H1 (cell line): ENCODE results near the gene AP3M1. TPM values are rescaled to one million over a fixed set of nuclear protein-coding genes. Genes with fewer than 3 reads are reported as not detected.

ENCODE experiments used
- CTCF ChIA-PET: fragments of 300-600 bp; sonication (Branson Sonifier 250); formaldehyde crosslinking; loops from one replicate; lab custom pipeline; 2021; ENCODE audit not compliant: partially characterized antibody; lab: Charles Lee
- POLR2A ChIA-PET: fragments of 300-600 bp; sonication (Branson Sonifier 250); formaldehyde crosslinking; loops from one replicate; lab custom pipeline; 2021; ENCODE audit warnings: inconsistent platforms; ENCODE audit not compliant: partially characterized antibody; lab: Charles Lee
- DNase-seq, 2 experiments: peaks; one replicate each; pipeline versions ENCODE4 v3.0.0 to v3.0.0-alpha.2; 2010 to 2022; ENCODE audit warnings: low spot score in 2 of 2, low read depth in 1 of 2, mixed read lengths in 1 of 2
- FAIRE-seq: peaks from 2 replicates; lab custom pipeline; 2011; peaks lifted over from hg19 to GRCh38; lab: Jason Lieb, UNC
- H2AFZ ChIP-seq: 2 replicates; pipeline ENCODE4 v1.8.1; 2012; ENCODE audit warnings: low read length, inconsistent platforms
- H2AK5ac ChIP-seq: 2 replicates; pipeline ENCODE4 v1.6.1; 2013; ENCODE audit warnings: low read depth, low read length
- H2BK120ac ChIP-seq: replicated peaks from 2 replicates; pipeline ENCODE3; 2013; ENCODE audit warnings: low read depth, low read length, inconsistent platforms
- H2BK12ac ChIP-seq: 2 replicates; pipeline ENCODE4 v1.6.1; 2013; ENCODE audit warnings: low read depth, low read length
- H2BK15ac ChIP-seq: 2 replicates; pipeline ENCODE4 v1.6.1; 2013; ENCODE audit warnings: low read length
- H2BK20ac ChIP-seq: 2 replicates; pipeline ENCODE4 v1.6.1; 2013; ENCODE audit warnings: low read length
- H2BK5ac ChIP-seq: 2 replicates; pipeline ENCODE4 v1.6.1; 2013; ENCODE audit warnings: low read depth, low read length
- H3K14ac ChIP-seq: 2 replicates; pipeline ENCODE4 v1.6.1; 2013; ENCODE audit warnings: inconsistent platforms; ENCODE audit not compliant: insufficient read length
- H3K18ac ChIP-seq: 2 replicates; pipeline ENCODE4 v1.6.1; 2013; ENCODE audit warnings: low read length; ENCODE audit errors: extremely low read depth
- H3K23ac ChIP-seq: 2 replicates; pipeline ENCODE4 v1.6.1; 2013; ENCODE audit warnings: inconsistent platforms; ENCODE audit not compliant: insufficient read length
- H3K23me2 ChIP-seq: 2 replicates; pipeline ENCODE4 v1.6.1; 2013; ENCODE audit warnings: low read depth, low read length
- H3K27ac ChIP-seq: 2 replicates; pipeline ENCODE4 v1.6.1; 2011; ENCODE audit warnings: low read depth, low read length, inconsistent platforms
- H3K27me3 ChIP-seq, 4 experiments: replicated peaks in 1 of 4; 1 replicate in 1 of 4; 2 replicates in 3 of 4; pipeline versions ENCODE4 v1.6.1 to v1.8.1; 2011 to 2013; ENCODE audit warnings: low read length in 3 of 4, mild to moderate bottlenecking in 3 of 4, inconsistent platforms in 2 of 4, mixed read lengths in 2 of 4, moderate library complexity in 1 of 4; ENCODE audit not compliant: control insufficient read depth in 3 of 4, insufficient read depth in 3 of 4; ENCODE audit errors: extremely low read depth in 1 of 4
- H3K36me3 ChIP-seq, 4 experiments: 2 replicates each; pipeline versions ENCODE4 v1.6.1 to v1.8.1; 2011 to 2013; ENCODE audit warnings: mild to moderate bottlenecking in 4 of 4, low read length in 3 of 4, moderate library complexity in 2 of 4, control low read depth in 1 of 4, inconsistent platforms in 1 of 4; ENCODE audit not compliant: insufficient read depth in 4 of 4, control insufficient read depth in 2 of 4
- H3K4ac ChIP-seq: replicated peaks from 2 replicates; pipeline ENCODE3; 2013; ENCODE audit warnings: low read length, low read depth, mixed read lengths, inconsistent platforms; ENCODE audit not compliant: insufficient read length
- H3K4me1 ChIP-seq, 4 experiments: replicated peaks in 1 of 4; 1 replicate in 1 of 4; 2 replicates in 3 of 4; pipeline versions ENCODE4 v1.6.1 to v1.8.1; 2011 to 2013; ENCODE audit warnings: low read length in 3 of 4, inconsistent platforms in 2 of 4, mixed read lengths in 1 of 4; ENCODE audit not compliant: insufficient read depth in 4 of 4, control insufficient read depth in 3 of 4
- H3K4me2 ChIP-seq, 2 experiments: 2 replicates each; pipeline versions ENCODE4 v1.6.1 to v1.8.1; 2011 to 2013; ENCODE audit warnings: low read depth in 2 of 2, low read length in 2 of 2, control low read depth in 1 of 2, inconsistent platforms in 1 of 2, mild to moderate bottlenecking in 1 of 2; ENCODE audit not compliant: insufficient read depth in 1 of 2
- H3K4me3 ChIP-seq, 4 experiments: fragments of 200-600, 300-600 bp in 1 of 4; sonication (generic), shearing (Covaris generic), sonication (Bioruptor Twin) in 1 of 4; 2 replicates each; pipeline versions ENCODE4 v1.5.1 to v1.8.1; 2011 to 2016; ENCODE audit warnings: low read length in 4 of 4, low read depth in 3 of 4, control low read depth in 2 of 4, inconsistent platforms in 2 of 4, mild to moderate bottlenecking in 2 of 4, mixed read lengths in 1 of 4, moderate library complexity in 1 of 4; ENCODE audit not compliant: insufficient read depth in 2 of 4; ENCODE audit errors: extremely low read depth in 1 of 4
- H3K56ac ChIP-seq: replicated peaks from 2 replicates; pipeline ENCODE3; 2013; ENCODE audit warnings: low read depth, mild to moderate bottlenecking, mixed read lengths, low read length, inconsistent platforms; ENCODE audit not compliant: insufficient read length
- H3K79me1 ChIP-seq: 2 replicates; pipeline ENCODE4 v1.6.1; 2013; ENCODE audit warnings: low read depth, low read length, control low read depth
- H3K79me2 ChIP-seq, 2 experiments: 2 replicates each; pipeline versions ENCODE4 v1.6.1 to v1.8.1; 2012 to 2013; ENCODE audit warnings: low read length in 2 of 2, mild to moderate bottlenecking in 2 of 2, inconsistent platforms in 1 of 2; ENCODE audit not compliant: insufficient read depth in 2 of 2, control insufficient read depth in 1 of 2
- H3K9ac ChIP-seq, 4 experiments: replicated peaks in 1 of 4; 1 replicate in 1 of 4; 2 replicates in 3 of 4; pipeline versions ENCODE4 v1.6.1 to v1.8.1; 2011 to 2013; ENCODE audit warnings: low read depth in 3 of 4, low read length in 3 of 4, control low read depth in 2 of 4, mild to moderate bottlenecking in 2 of 4, moderate library complexity in 2 of 4, inconsistent platforms in 1 of 4; ENCODE audit errors: extremely low read depth in 1 of 4
- H3K9me3 ChIP-seq, 2 experiments: 2 replicates each; pipeline versions ENCODE4 v1.6.1 to v1.8.1; 2012 to 2013; ENCODE audit warnings: mild to moderate bottlenecking in 2 of 2, moderate library complexity in 2 of 2, control low read depth in 1 of 2, inconsistent platforms in 1 of 2, low read depth in 1 of 2, low read length in 1 of 2, mixed read lengths in 1 of 2; ENCODE audit not compliant: insufficient read depth in 2 of 2
- H4K20me1 ChIP-seq, 2 experiments: replicated peaks in 1 of 2; 2 replicates each; pipeline versions ENCODE3 to v1.8.1; 2011 to 2013; ENCODE audit warnings: inconsistent platforms in 2 of 2, low read length in 2 of 2, mild to moderate bottlenecking in 1 of 2; ENCODE audit not compliant: insufficient read depth in 2 of 2, control insufficient read depth in 1 of 2
- H4K5ac ChIP-seq: 2 replicates; pipeline ENCODE4 v1.6.1; 2013; ENCODE audit warnings: low read length, low read depth, mixed read lengths, inconsistent platforms; ENCODE audit not compliant: insufficient read length
- H4K8ac ChIP-seq: 2 replicates; pipeline ENCODE4 v1.8.0; 2013; ENCODE audit warnings: mild to moderate bottlenecking, moderate library complexity, low read length, inconsistent platforms; ENCODE audit not compliant: insufficient read depth; ENCODE audit errors: extremely low read depth
- H4K91ac ChIP-seq: replicated peaks from 2 replicates; pipeline ENCODE3; 2013; ENCODE audit warnings: low read length, mixed read lengths, inconsistent platforms; ENCODE audit not compliant: insufficient read length
- WGBS, 2 experiments: shearing (Covaris generic) in 1 of 2; methylation state at CpG; one replicate each; pipeline versions ENCODE4 v1.1.6 to v1.1.7; 2013 to 2015; ENCODE audit warnings: low lambda C conversion rate in 2 of 2, mixed read lengths in 2 of 2, inconsistent platforms in 1 of 2, low coverage in 1 of 2, missing lambda C conversion rate in 1 of 2; ENCODE audit not compliant: insufficient replicate concordance in 2 of 2, insufficient coverage in 1 of 2, insufficient read length in 1 of 2; ENCODE audit errors: extremely low coverage in 1 of 2, missing lambda C conversion rate in 1 of 2; 5-methylcytosine and 5-hydroxymethylcytosine counted together
- polyA plus RNA-seq, 7 experiments: library from polyadenylated mRNA; depleted of rRNA in 3 of 7; stranded (reverse) in 5 of 7; unstranded in 2 of 7; fragments of >200 nt in 5 of 7; fragments of 200-250 nt in 2 of 7; gene quantifications; 1 replicate in 5 of 7; 2 replicates in 1 of 7; 4 replicates in 1 of 7; pipeline versions ENCODE4 v1.2.1 to v1.2.3, GENCODE V29; 2011 to 2013; ENCODE audit warnings: missing spikeins in 2 of 7, mixed read lengths in 2 of 7
- total RNA-seq: library from RNA; stranded (reverse); fragmentation: NEBNext Ultra II Directional; extraction: Animal tissue kit (Norgen Biotek cat#: 25700); gene quantifications from 2 replicates; pipeline ENCODE4 v1.2.1, GENCODE V29; 2021

The AP3M1 gene
- total and polyA plus RNA-seq, 2 of the 8 experiments (the other 6 are each of a cell fraction or from before 2014, with no cell fraction given) = 23.9 to 38.9 TPM

DNA sequence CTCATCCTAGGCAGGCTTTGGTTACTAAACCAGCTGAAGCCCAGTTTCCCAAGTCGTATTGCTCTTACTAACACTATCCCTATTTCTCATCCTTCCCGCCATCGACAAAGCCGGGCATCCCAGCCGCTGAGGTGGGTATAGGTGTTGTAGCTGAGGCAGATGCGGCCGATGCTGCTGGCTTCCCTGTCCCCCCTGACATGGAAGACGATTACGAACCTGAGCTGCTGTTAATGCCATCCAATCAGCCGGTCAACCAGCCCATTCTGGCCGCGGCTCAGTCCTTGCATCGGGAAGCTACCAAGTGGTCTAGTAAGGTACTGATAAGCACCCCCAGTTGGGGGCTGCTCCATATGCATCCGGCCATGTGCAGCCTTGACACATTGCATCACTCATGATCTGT lies 38.8 kb downstream of the AP3M1 start:
- Histone ChIP-seq H3K4me3 (no peak overlapping the region), H3K79me2 (0 out of 4 replicates have a peak, but pooled peaks cover 0 to 3% of the 10 kb centered on the region in 2 experiments), H2BK120ac (no peak overlapping the region), H2AFZ (no peak overlapping the region), H3K14ac (no peak overlapping the region), H3K9ac (no peak overlapping the region), H4K20me1 (peaks cover 4 to 5% of the 10 kb centered on the region in 2 experiments), H3K4ac (no peak overlapping the region), H3K27me3 (no peaks in the 10 kb centered on the region), H2BK15ac (no peak overlapping the region), H3K18ac (no peak overlapping the region), H4K91ac (no peak overlapping the region), H2BK5ac (no peak overlapping the region), H4K5ac (no peak overlapping the region), H3K23me2 (no peaks in the 10 kb centered on the region; the same call in 1 of the 2 replicates), H2BK20ac (no peak overlapping the region), H3K56ac (no peak overlapping the region), H3K27ac (no peak overlapping the region), H2AK5ac (no peak overlapping the region), H3K4me1 (no peaks in the 10 kb centered on the region), H3K4me2 (no peak overlapping the region), H3K9me3 (no peaks in the 10 kb centered on the region), H2BK12ac (no peak overlapping the region), H3K79me1 (no peaks in the 10 kb centered on the region), H3K23ac (no peak overlapping the region), H4K8ac (no peak overlapping the region; the same call in 1 of the 2 replicates), H3K36me3 (peaks cover 64 to 98% (median 93%) of the 10 kb centered on the region in 4 experiments)
- DNase-seq (no peak), FAIRE-seq (no peak)
- 95% methylated on average over 14 of the region's 14 CpGs; no CpG with 5 or more reads in 1 of the 2 experiments for WGBS, 2 experiments
- CTCF ChIA-PET = interaction anchor here (0.8 kb wide), 1 partner anchor 232 kb away, joined by 4 read pairs; no protein-coding TSS in a partner anchor
- POLR2A ChIA-PET = interaction anchor here (2.2 to 2.9 kb wide), 2 partner anchors 12 to 16 kb away, joined by 9 to 11 read pairs; no protein-coding TSS in a partner anchor
